ENCODE results near the gene ADA. TPM values are rescaled to one million over a fixed set of nuclear protein-coding genes. Genes with fewer than 3 reads are reported as not detected.

ADA gene
- total RNA-seq, 1 donor from 2014 or later: 67.5 TPM

- no peak for DNase-seq (ENCODE audit: low read depth)
- Mint-ChIP-seq H3K9me3 (ENCODE audit: unreplicated experiment) (no peaks in the 10 kb centered on the region), H3K4me3 (ENCODE audit: unreplicated experiment) (no peak overlapping the region), H3K36me3 (ENCODE audit: low read depth, unreplicated experiment) (no peaks in the 10 kb centered on the region), H3K27ac (ENCODE audit: unreplicated experiment) (no peak overlapping the region), H3K4me1 (ENCODE audit: low read depth, unreplicated experiment) (peaks cover 19% of the 10 kb centered on the region), H3K27me3 (ENCODE audit: low read depth, unreplicated experiment) (no peaks in the 10 kb centered on the region)
- H3K27me3 ChIP-seq (ENCODE audit: insufficient read depth, low read length): no peaks in the 10 kb centered on the region
- no peak overlapping the region for H3K9ac ChIP-seq (ENCODE audit: low read length)
- H3K79me2 ChIP-seq (ENCODE audit: insufficient read depth, low read length): no peaks in the 10 kb centered on the region
- peaks cover 18% of the 10 kb centered on the region for H3K4me1 ChIP-seq (ENCODE audit: insufficient read depth, low read length)
- H3K36me3 ChIP-seq (ENCODE audit: insufficient read depth, low read length): no peaks in the 10 kb centered on the region
- peak overlapping the region; percentile 44 for H3K4me2 ChIP-seq (ENCODE audit: low read length)
- peak overlapping the region; percentile 35 for H3K27ac ChIP-seq (ENCODE audit: low read depth, low read length)
- H4K20me1 ChIP-seq (ENCODE audit: insufficient read depth, low read length): no peaks in the 10 kb centered on the region
- no peaks in the 10 kb centered on the region for H3K9me3 ChIP-seq (ENCODE audit: insufficient read depth, low read depth, low read length)
- TF ChIP-seq CTCF (IDR thresholded peaks at IDR 0.05; ENCODE audit: insufficient read depth, low read depth, low read length) (no peak), EZH2 (IDR thresholded peaks at IDR 0.05; ENCODE audit: insufficient read depth, low read length) (no peak)
- H3K4me3 ChIP-seq (ENCODE audit: insufficient read depth, low read depth, low read length): no peak overlapping the region
- no peak for FAIRE-seq
- H2AFZ ChIP-seq (ENCODE audit: low read depth, low read length): no peak overlapping the region
Measured at GRCh38 chr20:44601236-44601671, 50.2 kb downstream of the ADA start.

GRCh38 chr20:44600758-44601201, 50.7 kb downstream of the ADA start:
- Histone ChIP-seq H3K9ac (ENCODE audit: low read length) (no peak overlapping the region), H3K36me3 (ENCODE audit: insufficient read depth, low read length) (no peaks in the 10 kb centered on the region), H3K4me3 (ENCODE audit: insufficient read depth, low read depth, low read length) (no peak overlapping the region), H2AFZ (ENCODE audit: low read depth, low read length) (no peak overlapping the region), H4K20me1 (ENCODE audit: insufficient read depth, low read length) (no peaks in the 10 kb centered on the region), H3K4me2 (ENCODE audit: low read length) (no peak overlapping the region), H3K9me3 (ENCODE audit: insufficient read depth, low read depth, low read length) (no peaks in the 10 kb centered on the region), H3K79me2 (ENCODE audit: insufficient read depth, low read length) (no peaks in the 10 kb centered on the region), H3K27ac (ENCODE audit: low read depth, low read length) (no peak overlapping the region), H3K27me3 (ENCODE audit: insufficient read depth, low read length) (no peaks in the 10 kb centered on the region), H3K4me1 (ENCODE audit: insufficient read depth, low read length) (peaks cover 18% of the 10 kb centered on the region)
- H3K27me3 Mint-ChIP-seq (ENCODE audit: low read depth, unreplicated experiment): no peaks in the 10 kb centered on the region
- TF ChIP-seq CTCF (IDR thresholded peaks at IDR 0.05; ENCODE audit: insufficient read depth, low read depth, low read length): no peak
- TF ChIP-seq EZH2 (IDR thresholded peaks at IDR 0.05; ENCODE audit: insufficient read depth, low read length): no peak
- H3K27ac Mint-ChIP-seq (ENCODE audit: unreplicated experiment): no peak overlapping the region
- FAIRE-seq (no peak), DNase-seq (ENCODE audit: low read depth) (peak; percentile 41)
- no peaks in the 10 kb centered on the region for H3K9me3 Mint-ChIP-seq (ENCODE audit: unreplicated experiment)
- no peak overlapping the region for H3K4me3 Mint-ChIP-seq (ENCODE audit: unreplicated experiment)
- no peaks in the 10 kb centered on the region for H3K36me3 Mint-ChIP-seq (ENCODE audit: low read depth, unreplicated experiment)
- peaks cover 19% of the 10 kb centered on the region for H3K4me1 Mint-ChIP-seq (ENCODE audit: low read depth, unreplicated experiment)

GRCh38 chr20:44600301-44600700, 51.2 kb downstream of the ADA start:
- Mint-ChIP-seq H3K4me1 (ENCODE audit: low read depth, unreplicated experiment) (peaks cover 19% of the 10 kb centered on the region), H3K36me3 (ENCODE audit: low read depth, unreplicated experiment) (no peaks in the 10 kb centered on the region), H3K27me3 (ENCODE audit: low read depth, unreplicated experiment) (no peaks in the 10 kb centered on the region), H3K27ac (ENCODE audit: unreplicated experiment) (peak overlapping the region; percentile 81), H3K9me3 (ENCODE audit: unreplicated experiment) (no peaks in the 10 kb centered on the region), H3K4me3 (ENCODE audit: unreplicated experiment) (no peak overlapping the region)
- Histone ChIP-seq H3K9me3 (ENCODE audit: insufficient read depth, low read depth, low read length) (no peaks in the 10 kb centered on the region), H3K36me3 (ENCODE audit: insufficient read depth, low read length) (no peaks in the 10 kb centered on the region), H3K4me1 (ENCODE audit: insufficient read depth, low read length) (peaks cover 18% of the 10 kb centered on the region), H2AFZ (ENCODE audit: low read depth, low read length) (no peak overlapping the region), H3K27ac (ENCODE audit: low read depth, low read length) (no peak overlapping the region), H3K27me3 (ENCODE audit: insufficient read depth, low read length) (no peaks in the 10 kb centered on the region), H3K4me3 (ENCODE audit: insufficient read depth, low read depth, low read length) (no peak overlapping the region), H3K9ac (ENCODE audit: low read length) (no peak overlapping the region), H4K20me1 (ENCODE audit: insufficient read depth, low read length) (no peaks in the 10 kb centered on the region), H3K79me2 (ENCODE audit: insufficient read depth, low read length) (no peaks in the 10 kb centered on the region), H3K4me2 (ENCODE audit: low read length) (no peak overlapping the region)
- DNase-seq (ENCODE audit: low read depth): no peak
- FAIRE-seq: no peak
- TF ChIP-seq CTCF (IDR thresholded peaks at IDR 0.05; ENCODE audit: insufficient read depth, low read depth, low read length): no peak
- no peak for TF ChIP-seq EZH2 (IDR thresholded peaks at IDR 0.05; ENCODE audit: insufficient read depth, low read length)
